K562 (cell line): ENCODE results near the gene WDR62. TPM values are rescaled to one million over a fixed set of nuclear protein-coding genes. Genes with fewer than 3 reads are reported as not detected.

Experiments used
- BCOR ChIP-seq: fragments of 450-650 bp; IDR thresholded peaks from 2 replicates; pipeline ENCODE4 v1.6.1; 2016
- BRD4 ChIP-seq: fragments of 200-600 bp; sonication (generic); IDR thresholded peaks from 2 replicates; pipeline ENCODE4 v1.6.1; 2017; ENCODE audit warnings: inconsistent platforms
- CTBP1 ChIP-seq: fragments of 450-650 bp; IDR thresholded peaks from 2 replicates; pipeline ENCODE4 v1.6.1; 2016; ENCODE audit warnings: borderline replicate concordance
- E2F1 ChIP-seq: sonication (generic); formaldehyde crosslinking; IDR thresholded peaks from 2 replicates; pipeline ENCODE4 v1.8.1; 2023; ENCODE audit warnings: mild to moderate bottlenecking, missing genetic modification reagents, moderate library complexity
- FIP1L1 ChIP-seq: fragments of 200-400 bp; formaldehyde crosslinking; IDR thresholded peaks from 2 replicates; pipeline ENCODE4 v1.6.1; 2018; ENCODE audit warnings: mild to moderate bottlenecking, low read depth, low read length; ENCODE audit not compliant: poor library complexity, severe bottlenecking
- FOS ChIP-seq: IDR thresholded peaks from 3 replicates; pipeline ENCODE4 v1.6.1; 2011; ENCODE audit not compliant: insufficient read length; ENCODE audit errors: extremely low read depth
- HCFC1 ChIP-seq: IDR thresholded peaks from 2 replicates; pipeline ENCODE4 v1.6.1; 2012; ENCODE audit warnings: low read depth, low read length, improper control_type of control experiment
- HDAC6 ChIP-seq: IDR thresholded peaks from 2 replicates; pipeline ENCODE4 v1.6.1; 2012; ENCODE audit warnings: low read depth, mild to moderate bottlenecking, control low read depth, inconsistent platforms, low read length, moderate library complexity
- HMGN3 ChIP-seq: IDR thresholded peaks from 2 replicates; pipeline ENCODE4 v1.6.1; 2011; ENCODE audit warnings: borderline replicate concordance, low read depth, mild to moderate bottlenecking, mixed read lengths, low read length; ENCODE audit not compliant: insufficient read length; ENCODE audit errors: extremely low read depth
- HOMEZ ChIP-seq: fragments of 250-450 bp; sonication (Bioruptor Pico); IDR thresholded peaks from 2 replicates; pipeline ENCODE4 v1.4.0; 2020; ENCODE audit warnings: mild to moderate bottlenecking, moderate library complexity
- ID3 ChIP-seq, 2 experiments: fragments of 250-450 bp in 1 of 2; fragments of 450-650 bp in 1 of 2; sonication (Bioruptor Pico) in 1 of 2; IDR thresholded peaks; 2 replicates each; pipeline versions ENCODE4 v1.6.1 to v1.8.0; 2016 to 2021; ENCODE audit warnings: mild to moderate bottlenecking in 2 of 2, moderate library complexity in 2 of 2, missing compliant biosample characterization in 1 of 2, missing genetic modification characterization in 1 of 2
- JUN ChIP-seq, 2 experiments: sonication (generic) in 1 of 2; formaldehyde crosslinking in 1 of 2; IDR thresholded peaks; 2 replicates each; pipeline versions ENCODE4 v1.6.1 to v1.8.0; 2012 to 2022; ENCODE audit warnings: borderline replicate concordance in 2 of 2, mild to moderate bottlenecking in 2 of 2, improper control_type of control experiment in 1 of 2, low read depth in 1 of 2, low read length in 1 of 2, missing genetic modification reagents in 1 of 2
- L3MBTL2 ChIP-seq: fragments of 450-650 bp; IDR thresholded peaks from 2 replicates; pipeline ENCODE4 v1.6.1; 2016; ENCODE audit warnings: mild to moderate bottlenecking, moderate library complexity
- MEIS2 ChIP-seq: fragments of 450-650 bp; IDR thresholded peaks from 2 replicates; pipeline ENCODE4 v1.6.1; 2014; ENCODE audit warnings: mild to moderate bottlenecking; ENCODE audit not compliant: partially characterized antibody
- MTA3 ChIP-seq: fragments of 450-650 bp; formaldehyde crosslinking; IDR thresholded peaks from 2 replicates; pipeline ENCODE4 v1.6.1; 2017; ENCODE audit warnings: mild to moderate bottlenecking, borderline replicate concordance
- NEUROD1 ChIP-seq: fragments of 150-350 bp; IDR thresholded peaks from 2 replicates; pipeline ENCODE4 v1.6.1; 2014; ENCODE audit warnings: borderline replicate concordance, low read length, low read depth; ENCODE audit not compliant: partially characterized antibody
- NFYB ChIP-seq: IDR thresholded peaks from 2 replicates; pipeline ENCODE4 v1.6.1; 2011; ENCODE audit warnings: mild to moderate bottlenecking, moderate library complexity; ENCODE audit not compliant: insufficient read length; ENCODE audit errors: extremely low read depth
- NR2C2 ChIP-seq, 2 experiments: fragments of 200-800 bp in 1 of 2; sonication (Bioruptor generic) in 1 of 2; sonication (generic) in 1 of 2; formaldehyde crosslinking in 1 of 2; IDR thresholded peaks; 2 replicates each; pipeline versions ENCODE4 v1.6.1 to v1.8.0; 2016 to 2022; ENCODE audit warnings: mild to moderate bottlenecking in 1 of 2, missing compliant biosample characterization in 1 of 2, missing genetic modification characterization in 1 of 2, missing genetic modification reagents in 1 of 2
- RBBP5 ChIP-seq: fragments of 200-600 bp; sonication (generic); IDR thresholded peaks from 2 replicates; pipeline ENCODE4 v1.6.1; 2012; ENCODE audit warnings: borderline replicate concordance, mild to moderate bottlenecking, low read length, control low read depth, inconsistent platforms; ENCODE audit not compliant: insufficient read depth, poor library complexity, severe bottlenecking
- RCOR1 ChIP-seq, 2 experiments: IDR thresholded peaks; 2 replicates each; pipeline ENCODE4 v1.6.1; 2012; ENCODE audit warnings: low read depth in 2 of 2, low read length in 2 of 2, borderline replicate concordance in 1 of 2, improper control_type of control experiment in 1 of 2
- SMAD3 ChIP-seq: fragments of 450-650 bp; formaldehyde crosslinking; conservative IDR thresholded peaks from 2 replicates; pipeline ENCODE4 v1.4.0; 2020; ENCODE audit warnings: mild to moderate bottlenecking
- TBL1XR1 ChIP-seq, 2 experiments: IDR thresholded peaks; 2 replicates each; pipeline ENCODE4 v1.6.1; 2012; ENCODE audit warnings: improper control_type of control experiment in 2 of 2, low read length in 2 of 2, mild to moderate bottlenecking in 1 of 2
- ZBTB17 ChIP-seq: fragments of 450-650 bp; formaldehyde crosslinking; IDR thresholded peaks from 2 replicates; pipeline ENCODE4 v1.4.0; 2020; ENCODE audit warnings: mild to moderate bottlenecking
- polyA plus RNA-seq, 8 experiments: library from polyadenylated mRNA; depleted of rRNA in 4 of 8; stranded (reverse) in 5 of 8; unstranded in 3 of 8; fragments of >200 nt; fragmentation: Nextera tagmentation in 2 of 8; fragmentation: Illumina TruSeq in 1 of 8; extraction: Ambion mirVana in 2 of 8; extraction: Trizol in 1 of 8; gene quantifications; 2 replicates each; pipeline versions ENCODE4 v1.2.1 to v1.2.3, GENCODE V29; 2011 to 2014; ENCODE audit warnings: inconsistent platforms in 1 of 8, missing spikeins in 1 of 8
- total RNA-seq, 7 experiments: library from RNA; depleted of rRNA in 6 of 7; stranded (reverse); fragments of >200 nt in 6 of 7; fragmentation: Illumina TruSeq in 2 of 7; extraction: Trizol in 2 of 7; gene quantifications; 2 replicates each; pipeline versions ENCODE4 v1.2.1 to v1.2.3, GENCODE V29; 2011 to 2021; ENCODE audit warnings: low replicate concordance in 1 of 7

WDR62 gene
- total and polyA plus RNA-seq, 9 of the 15 experiments (the other 6 are each of a cell fraction or from before 2014, with no cell fraction given), result 0.35 to 32.8 (median 14.4) TPM

DNA sequence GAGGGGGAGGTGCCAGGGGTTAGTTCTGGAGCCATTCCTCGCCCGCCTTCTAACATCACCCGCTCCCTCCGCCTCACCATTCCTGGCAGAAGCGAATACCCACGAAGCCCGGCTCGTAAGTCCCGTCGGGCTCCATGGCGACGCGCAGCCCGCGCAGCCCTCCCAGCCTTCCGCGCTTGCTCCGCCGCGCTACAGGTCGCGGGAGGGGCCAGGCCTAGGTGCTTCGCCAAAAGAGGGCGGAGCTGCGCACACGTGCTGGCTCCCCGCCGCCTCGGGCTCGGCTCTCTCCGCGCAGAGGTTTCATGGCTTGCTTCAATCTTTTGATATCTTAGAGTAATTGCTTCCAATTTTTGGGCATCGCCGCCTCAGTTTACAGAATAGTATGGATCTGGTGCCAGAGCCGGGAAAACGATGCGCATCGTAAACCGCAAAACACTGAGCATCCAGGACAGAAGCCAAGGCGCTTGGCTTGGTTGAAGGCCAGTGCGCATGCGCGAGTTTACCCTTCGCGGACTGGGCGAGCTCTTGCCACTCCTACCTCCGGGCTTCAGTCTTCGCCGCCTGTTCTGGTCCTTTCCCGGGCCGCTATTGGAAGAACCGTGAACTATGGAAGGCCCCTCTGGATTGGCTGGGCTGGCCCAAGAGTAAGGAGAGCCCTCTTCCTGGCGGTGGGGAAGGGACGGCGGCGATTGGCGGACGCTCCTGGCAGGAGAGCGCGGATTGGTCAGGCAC, 60.2 kb downstream of the WDR62 start, which contains the start of gene POLR2I (continued):
- TF ChIP-seq CTBP1, result peak; percentile 19; the same call in 1 of the 2 replicates
- peak; percentile 79 for TF ChIP-seq HMGN3
- peak; percentile 100 for TF ChIP-seq L3MBTL2
- TF ChIP-seq BRD4, result no peak
- TF ChIP-seq E2F1 (CRISPR knock-in tag), result peak; percentile 79
- peak; percentile 34; the same call in 1 of the 2 replicates for TF ChIP-seq BCOR
- TF ChIP-seq RBBP5, result peak; percentile 63
- TF ChIP-seq SMAD3 (CRISPR knock-in tag), result 0 out of 2 replicates have a peak, but pooled peaks have one; percentile 17
- TF ChIP-seq NEUROD1, result peak; percentile 74
- peak; percentile 87 for TF ChIP-seq FOS
- TF ChIP-seq RCOR1 (IDR thresholded peaks at IDR 0.05; ENCODE audit: borderline replicate concordance in 1 of 2, low read depth in 2 of 2, low read length in 2 of 2), result peak in 1 of 2 experiments; percentile 60; a peak in 1 of 4 replicates
- TF ChIP-seq ZBTB17, result peak; percentile 18; the same call in 1 of the 2 replicates
- TF ChIP-seq HDAC6, result no peak
- peak; percentile 93 for TF ChIP-seq MEIS2
- TF ChIP-seq NFYB, result peak; percentile 73
- TF ChIP-seq FIP1L1, result peak; percentile 80
- peak; percentile 64 for TF ChIP-seq HCFC1
- no peak for TF ChIP-seq ID3 (CRISPR knock-in tag; IDR thresholded peaks at IDR 0.05)
- peak; percentile 61; the same call in 1 of the 2 replicates for TF ChIP-seq ID3 (tag; IDR thresholded peaks at IDR 0.05)
- TF ChIP-seq JUN (IDR thresholded peaks at IDR 0.05; ENCODE audit: borderline replicate concordance, low read depth, low read length), result peak; percentile 63; the same call in 1 of the 2 replicates
- TF ChIP-seq JUN (CRISPR knock-in tag; IDR thresholded peaks at IDR 0.05; ENCODE audit: borderline replicate concordance), result no peak
- no peak for TF ChIP-seq HOMEZ (CRISPR knock-in tag)
- TF ChIP-seq NR2C2 (CRISPR knock-in tag; IDR thresholded peaks at IDR 0.05), result peak; percentile 63; the same call in 1 of the 2 replicates
- TF ChIP-seq NR2C2 (tag; IDR thresholded peaks at IDR 0.05), result peak; percentile 74
- peak; percentile 99 for TF ChIP-seq MTA3
- peak in 1 of 2 experiments; percentile 16; a peak in 1 of 4 replicates for TF ChIP-seq TBL1XR1 (IDR thresholded peaks at IDR 0.05; ENCODE audit: low read length in 2 of 2)
